HL-60 (cell line): ENCODE results near the gene DMRTC2.

Experiments used
- DNase-seq, 2 experiments: peaks; one replicate each; pipeline ENCODE4 v3.0.0-alpha.2; 2010 to 2020; ENCODE audit warnings: low read depth in 1 of 2, low spot score in 1 of 2
- H3K27ac ChIP-seq: fragments of 250-450 bp; sonication (Bioruptor Pico); replicated peaks from 2 replicates; pipeline ENCODE4 v1.5.1; 2020; ENCODE audit warnings: mild to moderate bottlenecking, moderate library complexity
- H3K27me3 ChIP-seq: fragments of 250-450 bp; sonication (Bioruptor Pico); 2 replicates; pipeline ENCODE4 v1.5.1; 2021; ENCODE audit warnings: mild to moderate bottlenecking, moderate library complexity; ENCODE audit not compliant: insufficient read depth, poor library complexity, severe bottlenecking
- H3K4me3 ChIP-seq: replicated peaks from 2 replicates; pipeline ENCODE4 v1.5.1; 2011; ENCODE audit warnings: mild to moderate bottlenecking, control low read depth, low read length; ENCODE audit not compliant: insufficient read depth
- GABPA ChIP-seq: IDR thresholded peaks from 2 replicates; pipeline ENCODE4 v1.6.1; 2012; ENCODE audit warnings: low read depth
- POLR2AphosphoS5 ChIP-seq: IDR thresholded peaks from 2 replicates; pipeline ENCODE4 v1.6.1; 2012; ENCODE audit warnings: low read depth
- SPI1 ChIP-seq: IDR thresholded peaks from 2 replicates; pipeline ENCODE4 v1.6.1; 2012; ENCODE audit warnings: low read depth, mild to moderate bottlenecking, borderline replicate concordance
- TF ChIP-seq, protein P1 (sequence below): IDR thresholded peaks from 2 replicates; pipeline ENCODE4 v1.6.1; 2012; ENCODE audit warnings: low read depth; ENCODE audit not compliant: insufficient replicate concordance
- TF ChIP-seq, protein P2 (sequence below): IDR thresholded peaks from one replicate; pipeline ENCODE4 v1.5.1; 2011; ENCODE audit warnings: low read length, control low read depth, inconsistent platforms; ENCODE audit not compliant: insufficient read depth

Gene DMRTC2

DNA sequence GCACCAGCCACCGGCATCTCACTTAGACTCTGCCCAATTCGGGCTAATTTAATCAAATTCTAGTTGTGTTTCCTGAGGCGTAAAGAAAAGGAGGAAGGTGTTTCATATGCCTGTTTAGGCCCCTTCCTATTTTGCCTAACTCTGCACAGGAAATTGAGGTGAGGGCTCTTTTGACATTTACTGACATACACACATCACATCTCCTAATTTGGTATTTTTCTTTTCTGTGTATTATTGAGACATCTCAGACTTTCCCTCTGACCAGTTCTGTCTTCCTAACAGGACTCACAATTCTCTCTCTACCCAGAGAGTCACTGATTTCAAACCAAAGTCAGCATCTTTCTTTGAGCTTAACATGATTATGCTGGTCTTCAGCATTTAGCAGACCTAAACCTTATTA lies 40.5 kb upstream of the DMRTC2 start:
- DNase-seq, result peak in 1 of 2 experiments; percentile 50
- peak overlapping the region; percentile 76 for H3K27ac ChIP-seq
- TF ChIP-seq GABPA (no peak), POLR2AphosphoS5 (no peak), SPI1 (no peak)
- TF ChIP-seq, protein P1, sequence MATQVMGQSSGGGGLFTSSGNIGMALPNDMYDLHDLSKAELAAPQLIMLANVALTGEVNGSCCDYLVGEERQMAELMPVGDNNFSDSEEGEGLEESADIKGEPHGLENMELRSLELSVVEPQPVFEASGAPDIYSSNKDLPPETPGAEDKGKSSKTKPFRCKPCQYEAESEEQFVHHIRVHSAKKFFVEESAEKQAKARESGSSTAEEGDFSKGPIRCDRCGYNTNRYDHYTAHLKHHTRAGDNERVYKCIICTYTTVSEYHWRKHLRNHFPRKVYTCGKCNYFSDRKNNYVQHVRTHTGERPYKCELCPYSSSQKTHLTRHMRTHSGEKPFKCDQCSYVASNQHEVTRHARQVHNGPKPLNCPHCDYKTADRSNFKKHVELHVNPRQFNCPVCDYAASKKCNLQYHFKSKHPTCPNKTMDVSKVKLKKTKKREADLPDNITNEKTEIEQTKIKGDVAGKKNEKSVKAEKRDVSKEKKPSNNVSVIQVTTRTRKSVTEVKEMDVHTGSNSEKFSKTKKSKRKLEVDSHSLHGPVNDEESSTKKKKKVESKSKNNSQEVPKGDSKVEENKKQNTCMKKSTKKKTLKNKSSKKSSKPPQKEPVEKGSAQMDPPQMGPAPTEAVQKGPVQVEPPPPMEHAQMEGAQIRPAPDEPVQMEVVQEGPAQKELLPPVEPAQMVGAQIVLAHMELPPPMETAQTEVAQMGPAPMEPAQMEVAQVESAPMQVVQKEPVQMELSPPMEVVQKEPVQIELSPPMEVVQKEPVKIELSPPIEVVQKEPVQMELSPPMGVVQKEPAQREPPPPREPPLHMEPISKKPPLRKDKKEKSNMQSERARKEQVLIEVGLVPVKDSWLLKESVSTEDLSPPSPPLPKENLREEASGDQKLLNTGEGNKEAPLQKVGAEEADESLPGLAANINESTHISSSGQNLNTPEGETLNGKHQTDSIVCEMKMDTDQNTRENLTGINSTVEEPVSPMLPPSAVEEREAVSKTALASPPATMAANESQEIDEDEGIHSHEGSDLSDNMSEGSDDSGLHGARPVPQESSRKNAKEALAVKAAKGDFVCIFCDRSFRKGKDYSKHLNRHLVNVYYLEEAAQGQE, result no peak
- TF ChIP-seq, protein P2, sequence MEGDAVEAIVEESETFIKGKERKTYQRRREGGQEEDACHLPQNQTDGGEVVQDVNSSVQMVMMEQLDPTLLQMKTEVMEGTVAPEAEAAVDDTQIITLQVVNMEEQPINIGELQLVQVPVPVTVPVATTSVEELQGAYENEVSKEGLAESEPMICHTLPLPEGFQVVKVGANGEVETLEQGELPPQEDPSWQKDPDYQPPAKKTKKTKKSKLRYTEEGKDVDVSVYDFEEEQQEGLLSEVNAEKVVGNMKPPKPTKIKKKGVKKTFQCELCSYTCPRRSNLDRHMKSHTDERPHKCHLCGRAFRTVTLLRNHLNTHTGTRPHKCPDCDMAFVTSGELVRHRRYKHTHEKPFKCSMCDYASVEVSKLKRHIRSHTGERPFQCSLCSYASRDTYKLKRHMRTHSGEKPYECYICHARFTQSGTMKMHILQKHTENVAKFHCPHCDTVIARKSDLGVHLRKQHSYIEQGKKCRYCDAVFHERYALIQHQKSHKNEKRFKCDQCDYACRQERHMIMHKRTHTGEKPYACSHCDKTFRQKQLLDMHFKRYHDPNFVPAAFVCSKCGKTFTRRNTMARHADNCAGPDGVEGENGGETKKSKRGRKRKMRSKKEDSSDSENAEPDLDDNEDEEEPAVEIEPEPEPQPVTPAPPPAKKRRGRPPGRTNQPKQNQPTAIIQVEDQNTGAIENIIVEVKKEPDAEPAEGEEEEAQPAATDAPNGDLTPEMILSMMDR, result no peak
- H3K4me3 ChIP-seq, result no peak overlapping the region
- no peaks in the 10 kb centered on the region for H3K27me3 ChIP-seq

DNA sequence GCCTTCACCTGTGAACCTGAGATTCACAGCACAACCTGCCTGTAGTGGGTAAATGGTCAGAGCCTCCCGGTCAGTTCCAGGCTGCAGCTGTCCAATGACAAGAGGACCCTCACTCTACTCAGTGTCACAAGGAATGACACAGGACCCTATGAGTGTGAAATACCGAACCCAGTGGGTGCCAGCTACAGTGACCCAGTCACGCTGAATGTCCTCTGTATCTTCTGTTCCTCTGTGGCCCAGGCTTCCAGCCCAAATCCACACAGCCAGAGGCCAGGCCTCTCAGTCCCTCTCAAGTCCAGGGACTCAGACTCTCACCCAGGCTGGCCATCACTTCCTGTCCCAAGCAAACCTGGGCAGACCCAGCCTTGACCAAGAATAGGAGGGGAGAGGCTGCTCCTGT lies 37.7 kb upstream of the DMRTC2 start:
- H3K27me3 ChIP-seq, result no peaks in the 10 kb centered on the region
- no peak for DNase-seq
- H3K27ac ChIP-seq, result no peak overlapping the region
- TF ChIP-seq, protein P2, result no peak
- TF ChIP-seq, protein P1, result no peak
- TF ChIP-seq SPI1 (no peak), GABPA (no peak), POLR2AphosphoS5 (no peak)
- H3K4me3 ChIP-seq, result no peak overlapping the region

DNA sequence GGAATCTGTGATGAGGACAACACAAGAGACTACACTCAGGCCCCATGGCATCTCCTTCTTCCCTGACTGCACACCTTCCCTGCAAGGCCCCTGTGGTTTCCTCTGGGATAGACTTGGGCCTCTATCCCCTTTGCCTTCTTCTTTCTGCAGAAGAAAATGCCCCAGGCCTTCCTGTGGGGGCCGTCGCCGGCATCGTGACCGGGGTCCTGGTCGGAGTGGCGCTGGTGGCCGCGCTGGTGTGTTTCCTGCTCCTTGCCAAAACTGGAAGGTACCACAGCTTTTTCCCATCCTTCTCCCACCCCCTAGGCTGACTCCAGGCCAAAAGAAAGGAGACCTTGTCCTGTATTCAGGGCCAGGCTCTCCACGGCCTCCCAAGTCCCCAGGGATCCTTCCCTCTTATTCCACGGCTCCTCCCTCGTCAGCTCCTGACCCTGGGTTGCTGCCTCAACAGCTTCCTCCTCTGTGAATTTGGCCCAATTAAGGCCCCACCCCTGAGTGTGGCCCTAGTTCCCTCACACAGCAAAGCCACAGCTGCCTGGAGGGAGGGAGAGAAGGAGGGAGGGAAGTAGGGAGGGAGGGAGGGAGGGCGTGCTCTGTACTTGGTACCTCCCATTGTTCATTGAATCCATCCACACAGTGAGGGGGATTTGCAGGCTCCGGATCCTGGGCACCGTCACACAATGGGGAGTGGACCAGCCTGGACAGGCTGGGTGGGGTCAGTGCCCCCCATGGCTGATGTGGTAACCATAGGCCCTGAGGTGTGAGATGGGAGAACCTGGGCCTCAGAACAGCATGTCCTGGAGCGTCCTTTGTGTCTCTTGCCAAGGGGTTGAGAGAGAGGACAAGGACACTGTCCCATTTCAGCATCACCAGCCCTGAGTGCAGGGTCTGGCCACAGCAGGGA lies 35.9 kb upstream of the DMRTC2 start:
- DNase-seq, result peak; percentile 87 to 94
- Histone ChIP-seq H3K27me3 (no peaks in the 10 kb centered on the region), H3K27ac (peak overlapping the region; percentile 66), H3K4me3 (no peak overlapping the region)
- TF ChIP-seq SPI1 (peak; percentile 10; the same call in 1 of the 2 replicates), POLR2AphosphoS5 (no peak), GABPA (no peak)

DNA sequence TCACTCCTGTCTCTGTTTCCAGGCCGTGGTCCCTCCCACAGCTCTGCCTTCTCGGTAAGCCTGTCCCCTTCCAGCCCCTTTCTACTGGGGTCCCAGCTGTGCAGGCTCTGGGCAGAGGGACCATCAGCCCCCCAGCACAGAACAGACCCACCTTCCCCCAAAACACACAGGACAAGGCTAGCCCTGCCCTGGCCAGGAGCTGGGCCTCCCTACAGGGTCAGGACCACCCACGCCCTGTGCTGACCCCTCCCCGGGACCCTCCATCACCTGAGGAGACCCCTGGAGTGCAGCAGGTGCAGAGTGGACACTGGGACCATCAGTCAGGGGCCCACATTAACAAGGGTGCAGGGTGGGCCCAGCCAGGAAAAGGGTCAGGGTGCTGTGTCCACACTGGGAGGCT lies 34.5 kb upstream of the DMRTC2 start:
- H3K27ac ChIP-seq, result peak overlapping the region; percentile 66

More for the DNA sequence above, 34.5 kb upstream of the DMRTC2 start:
- TF ChIP-seq SPI1 (no peak), GABPA (no peak), POLR2AphosphoS5 (no peak)
- TF ChIP-seq, protein P1, result no peak
- TF ChIP-seq, protein P2, result no peak
- no peak for DNase-seq
- no peaks in the 10 kb centered on the region for H3K27me3 ChIP-seq
- H3K4me3 ChIP-seq, result no peak overlapping the region
